Amniotic stem cell (primary cell): Measurements from ENCODE around the gene FECH.
"Not testable (repeated sequence)": the region's sequence is repeated elsewhere in the genome, so short reads cannot be mapped to it uniquely, and the experiment has no call there.

Experiments used
- DNase-seq: peaks from one replicate; lab custom pipeline; 2025; lab: John Stamatoyannopoulos, UW

FECH gene

GRCh38 chr18:57586251-57587049, at the start of gene FECH:
FECH (minus strand) TSS chr18:57586702; CDS start chr18:57586620, 82 bp downstream.
- DNase-seq, result no peak

GRCh38 chr18:57635003-57635822, 48.7 kb upstream of the FECH start:
- DNase-seq, result no peak

- DNase-seq, result no peak
Observed at GRCh38 chr18:57631697-57632096, 45.2 kb upstream of the FECH start.

- no peak for DNase-seq
Observed at GRCh38 chr18:57630754-57631595, 44.5 kb upstream of the FECH start.

GRCh38 chr18:57630002-57630753, 43.7 kb upstream of the FECH start:
- DNase-seq, result peak; percentile 92

GRCh38 chr18:57629422-57629821, 42.9 kb upstream of the FECH start:
- no peak for DNase-seq

GRCh38 chr18:57627488-57627887, 41.0 kb upstream of the FECH start:
- no peak for DNase-seq

- DNase-seq, result peak; percentile 0
Observed at GRCh38 chr18:57624988-57625387, 38.5 kb upstream of the FECH start.

GRCh38 chr18:57621246-57621604, 34.7 kb upstream of the FECH start:
- no peak for DNase-seq

- DNase-seq, result no peak
Observed at GRCh38 chr18:57619876-57620275, 33.4 kb upstream of the FECH start.

- no peak for DNase-seq
Observed at GRCh38 chr18:57618910-57619309, 32.4 kb upstream of the FECH start.

- no peak for DNase-seq
Observed at GRCh38 chr18:57603871-57604270, 17.4 kb upstream of the FECH start.

GRCh38 chr18:57595347-57595746, 8.8 kb upstream of the FECH start:
- no peak for DNase-seq

GRCh38 chr18:57592716-57593115, 6.2 kb upstream of the FECH start:
- not testable (repeated sequence) for DNase-seq

GRCh38 chr18:57589161-57589560, 2.7 kb upstream of the FECH start:
- no peak for DNase-seq

- no peak for DNase-seq
Observed at GRCh38 chr18:57587098-57587661, 678 bp upstream of the FECH start.

GRCh38 chr18:57585855-57586250, 649 bp downstream of the FECH start:
- DNase-seq, result no peak

- no peak for DNase-seq
Observed at GRCh38 chr18:57585421-57585820, 1.1 kb downstream of the FECH start.

- DNase-seq, result no peak
Observed at GRCh38 chr18:57584444-57584843, 2.1 kb downstream of the FECH start.

- no peak for DNase-seq
Observed at GRCh38 chr18:57583297-57583835, 3.1 kb downstream of the FECH start.
